Type B pancreatic cell (in vitro differentiated cells): ENCODE data around the gene IL1R1. TPM values are rescaled to one million over a fixed set of nuclear protein-coding genes. Genes with fewer than 3 reads are reported as not detected.

ENCODE experiments used
- DNase-seq: peaks from one replicate; pipeline ENCODE4 v3.0.0; 2021; ENCODE audit warnings: mixed read lengths; ENCODE audit not compliant: unreplicated experiment; ENCODE audit errors: extremely low spot score
- H3K27ac Mint-ChIP-seq: 2 replicates; pipeline ENCODE4 v1.8.0; 2021; ENCODE audit warnings: mild to moderate bottlenecking, mixed read lengths
- H3K27me3 Mint-ChIP-seq: 2 replicates; pipeline ENCODE4 v1.8.0; 2021; ENCODE audit warnings: mixed read lengths
- H3K36me3 Mint-ChIP-seq: 2 replicates; pipeline ENCODE4 v1.8.0; 2021; ENCODE audit warnings: mixed read lengths
- H3K4me1 Mint-ChIP-seq: one replicate; pipeline ENCODE4 v1.8.0; 2021; ENCODE audit warnings: mixed read lengths; ENCODE audit not compliant: unreplicated experiment
- H3K4me3 Mint-ChIP-seq: 2 replicates; pipeline ENCODE4 v1.8.0; 2021; ENCODE audit warnings: mild to moderate bottlenecking, mixed read lengths
- H3K9me3 Mint-ChIP-seq: 2 replicates; pipeline ENCODE4 v1.8.0; 2021; ENCODE audit warnings: mixed read lengths
- CTCF ChIP-seq: fragments of 200-600 bp; sonication (generic); conservative IDR thresholded peaks from 2 replicates; pipeline ENCODE4 v1.5.0; 2021; ENCODE audit warnings: antibody characterized with exemption, mild to moderate bottlenecking
- total RNA-seq: library from RNA; stranded (reverse); gene quantifications from 2 replicates; pipeline ENCODE4 v1.2.1, GENCODE V29; 2021; ENCODE audit warnings: low replicate concordance

Gene IL1R1
- total RNA-seq, 1 donor from 2014 or later = 15.8 TPM

- no peak for TF ChIP-seq CTCF
- no peaks in the 10 kb centered on the region for H3K36me3 Mint-ChIP-seq
- no peak overlapping the region for H3K4me3 Mint-ChIP-seq
- no peaks in the 10 kb centered on the region for H3K27me3 Mint-ChIP-seq
- no peak overlapping the region for H3K27ac Mint-ChIP-seq
- H3K4me1 Mint-ChIP-seq = peaks cover 19% of the 10 kb centered on the region
- peaks cover 7% of the 10 kb centered on the region for H3K9me3 Mint-ChIP-seq
- no peak for DNase-seq
These were observed 15.9 kb upstream of the IL1R1 start for GRCh38 chr2:102126660-102127059.

- Mint-ChIP-seq H3K36me3 (no peaks in the 10 kb centered on the region), H3K27me3 (no peaks in the 10 kb centered on the region), H3K4me1 (peaks cover 6% of the 10 kb centered on the region), H3K4me3 (no peak overlapping the region), H3K9me3 (peaks cover 7% of the 10 kb centered on the region), H3K27ac (no peak overlapping the region)
- no peak for DNase-seq
- TF ChIP-seq CTCF = no peak
These were observed 13.5 kb upstream of the IL1R1 start for GRCh38 chr2:102129082-102129481.

GRCh38 chr2:102129951-102130646 is 12.4 kb upstream of the IL1R1 start:
- H3K4me3 Mint-ChIP-seq = no peak overlapping the region
- no peaks in the 10 kb centered on the region for H3K36me3 Mint-ChIP-seq
- H3K27ac Mint-ChIP-seq = no peak overlapping the region
- no peaks in the 10 kb centered on the region for H3K27me3 Mint-ChIP-seq
- H3K9me3 Mint-ChIP-seq = peaks cover 6% of the 10 kb centered on the region
- no peak for DNase-seq
- peaks cover 6% of the 10 kb centered on the region for H3K4me1 Mint-ChIP-seq
- no peak for TF ChIP-seq CTCF

- peaks cover under 1% of the 10 kb centered on the region for H3K9me3 Mint-ChIP-seq
- no peak for TF ChIP-seq CTCF
- no peak for DNase-seq
- peaks cover 6% of the 10 kb centered on the region for H3K4me1 Mint-ChIP-seq
- no peaks in the 10 kb centered on the region for H3K27me3 Mint-ChIP-seq
- H3K36me3 Mint-ChIP-seq = no peaks in the 10 kb centered on the region
- H3K27ac Mint-ChIP-seq = no peak overlapping the region
- H3K4me3 Mint-ChIP-seq = no peak overlapping the region
These were observed 11.9 kb upstream of the IL1R1 start for GRCh38 chr2:102130647-102130991.

GRCh38 chr2:102131564-102131963 is 11.0 kb upstream of the IL1R1 start:
- H3K27me3 Mint-ChIP-seq = no peaks in the 10 kb centered on the region
- H3K4me1 Mint-ChIP-seq = peaks cover 6% of the 10 kb centered on the region
- H3K27ac Mint-ChIP-seq = no peak overlapping the region
- no peak for TF ChIP-seq CTCF
- H3K4me3 Mint-ChIP-seq = no peak overlapping the region
- no peak for DNase-seq
- H3K36me3 Mint-ChIP-seq = no peaks in the 10 kb centered on the region
- peaks cover under 1% of the 10 kb centered on the region for H3K9me3 Mint-ChIP-seq
